Erythroblast (primary cell): ENCODE data around the gene CALR3.

Experiments used
- GATA1 ChIP-seq: IDR thresholded peaks from 2 replicates; pipeline ENCODE4 v1.6.1; 2011; ENCODE audit warnings: low read depth, mild to moderate bottlenecking, control low read depth, low read length, moderate library complexity
- POLR2A ChIP-seq: IDR thresholded peaks from 2 replicates; pipeline ENCODE4 v1.6.1; 2011; ENCODE audit warnings: mild to moderate bottlenecking, low read length

DNA sequence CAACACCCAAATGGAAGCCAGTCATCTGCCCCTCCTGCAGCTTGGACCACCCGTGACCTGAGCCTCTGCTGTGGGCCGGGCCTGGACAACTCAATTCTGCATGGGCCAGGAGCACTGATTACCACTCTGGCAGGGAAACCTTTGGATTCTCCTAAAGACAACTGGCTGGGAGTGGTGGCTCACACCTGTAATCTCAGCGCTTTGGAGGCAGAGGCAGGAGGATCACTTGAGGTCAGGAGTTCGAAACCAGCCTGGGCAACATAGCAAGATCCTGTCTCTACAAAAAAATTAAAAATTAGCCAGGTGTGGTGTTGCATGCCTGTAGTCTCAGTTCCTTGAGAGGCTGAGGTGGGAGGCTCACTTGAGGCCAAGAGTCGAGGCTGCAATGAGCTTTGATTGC is 30.7 kb downstream of the CALR3 start:
- no peak for TF ChIP-seq POLR2A
- no peak for TF ChIP-seq GATA1
